Testis (tissue), 2 donors: Measurements from ENCODE around the gene FBXO3.

Experiments
- POLR2A ChIP-seq: fragments of 450-650 bp; IDR thresholded peaks from one replicate; pipeline ENCODE4 v1.6.1; 2017; ENCODE audit warnings: antibody characterized with exemption, mild to moderate bottlenecking, moderate library complexity
- TF ChIP-seq, protein P1 (sequence below), 3 experiments: fragments of 450-650 bp in 2 of 3; fragments of 200-600 bp in 1 of 3; sonication (generic) in 1 of 3; IDR thresholded peaks; one replicate each; pipeline ENCODE4 v1.5.1; 2016 to 2019; ENCODE audit warnings: antibody characterized with exemption in 3 of 3, mild to moderate bottlenecking in 2 of 3, moderate library complexity in 1 of 3

DNA sequence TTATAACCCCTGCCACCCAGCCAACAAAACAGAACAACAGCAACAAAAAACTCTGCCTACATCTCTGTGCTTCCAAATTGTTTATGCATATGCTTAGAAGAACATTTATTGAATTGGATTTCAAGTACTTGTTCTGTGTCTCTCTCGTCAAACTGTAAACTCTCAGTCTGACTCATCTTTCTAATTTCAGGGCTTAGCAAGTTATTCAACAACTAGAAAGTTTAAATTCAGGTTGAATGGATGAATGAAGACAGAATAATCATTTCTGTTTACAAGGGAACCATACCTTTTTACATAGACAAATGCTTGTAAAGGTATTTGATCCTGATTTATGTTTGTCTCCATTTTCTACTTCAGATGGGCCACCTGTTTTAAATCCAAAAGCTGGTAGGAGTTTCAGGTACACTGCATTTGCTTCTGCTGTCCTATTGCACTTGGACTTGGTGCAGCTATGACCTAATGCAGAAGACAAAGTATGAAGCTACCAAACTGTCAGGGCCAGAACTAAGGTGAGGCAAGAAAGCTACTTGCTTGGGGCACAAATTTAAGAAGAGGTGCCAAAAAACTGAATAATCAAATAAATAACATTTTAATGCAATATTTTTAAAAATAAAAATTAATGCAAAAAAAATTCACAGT lies 1.6 kb upstream of the FBXO3 start:
- TF ChIP-seq, protein P1, sequence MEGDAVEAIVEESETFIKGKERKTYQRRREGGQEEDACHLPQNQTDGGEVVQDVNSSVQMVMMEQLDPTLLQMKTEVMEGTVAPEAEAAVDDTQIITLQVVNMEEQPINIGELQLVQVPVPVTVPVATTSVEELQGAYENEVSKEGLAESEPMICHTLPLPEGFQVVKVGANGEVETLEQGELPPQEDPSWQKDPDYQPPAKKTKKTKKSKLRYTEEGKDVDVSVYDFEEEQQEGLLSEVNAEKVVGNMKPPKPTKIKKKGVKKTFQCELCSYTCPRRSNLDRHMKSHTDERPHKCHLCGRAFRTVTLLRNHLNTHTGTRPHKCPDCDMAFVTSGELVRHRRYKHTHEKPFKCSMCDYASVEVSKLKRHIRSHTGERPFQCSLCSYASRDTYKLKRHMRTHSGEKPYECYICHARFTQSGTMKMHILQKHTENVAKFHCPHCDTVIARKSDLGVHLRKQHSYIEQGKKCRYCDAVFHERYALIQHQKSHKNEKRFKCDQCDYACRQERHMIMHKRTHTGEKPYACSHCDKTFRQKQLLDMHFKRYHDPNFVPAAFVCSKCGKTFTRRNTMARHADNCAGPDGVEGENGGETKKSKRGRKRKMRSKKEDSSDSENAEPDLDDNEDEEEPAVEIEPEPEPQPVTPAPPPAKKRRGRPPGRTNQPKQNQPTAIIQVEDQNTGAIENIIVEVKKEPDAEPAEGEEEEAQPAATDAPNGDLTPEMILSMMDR (IDR thresholded peaks at IDR 0.05): no peak
- no peak for TF ChIP-seq POLR2A
